B cell (primary cell): ENCODE data around the gene NSRP1. TPM values are rescaled to one million over a fixed set of nuclear protein-coding genes. Genes with fewer than 3 reads are reported as not detected.

ENCODE experiments used
- ATAC-seq: fragments of 200-7000 bp; cut with Tn5 transposase; one replicate; pipeline ENCODE4 v1.10.0; 2021; ENCODE audit warnings: low read depth, mild to moderate bottlenecking, moderate number of reproducible peaks, moderate library complexity
- CTCF ChIA-PET: fragments of 350-600 bp; sonication (Branson Sonifier 250); formaldehyde crosslinking; loops from one replicate; lab custom pipeline; 2021; ENCODE audit warnings: antibody characterized with exemption, inconsistent platforms; lab: Charles Lee
- POLR2A ChIA-PET: fragments of 350-600 bp; sonication (Branson Sonifier 250); formaldehyde crosslinking; loops from one replicate; lab custom pipeline; 2021; ENCODE audit warnings: antibody characterized with exemption; lab: Charles Lee
- DNase-seq: peaks from one replicate; pipeline ENCODE4 v3.0.0; 2013
- H2AFZ ChIP-seq: 2 replicates; pipeline ENCODE4 v1.6.1; 2012; ENCODE audit warnings: mild to moderate bottlenecking, low read depth, low read length; ENCODE audit not compliant: insufficient read depth, poor library complexity, severe bottlenecking
- H3K27ac ChIP-seq, 2 donors: 1 replicate in 1 of 2; 2 replicates in 1 of 2; pipeline ENCODE4 v1.5.1; 2012 to 2013; ENCODE audit warnings: low read length in 2 of 2, mild to moderate bottlenecking in 2 of 2, moderate library complexity in 1 of 2
- H3K27me3 ChIP-seq, 4 experiments: fragments of 200-600 bp in 1 of 4; sonication (generic) in 1 of 4; replicated peaks in 1 of 4; 1 replicate in 2 of 4; 2 replicates in 2 of 4; pipeline versions ENCODE4 v1.6.1 to v1.7.0; 2013 to 2016; ENCODE audit warnings: low read length in 3 of 4, mild to moderate bottlenecking in 2 of 4, mixed read lengths in 1 of 4, moderate library complexity in 1 of 4; ENCODE audit not compliant: insufficient read depth in 4 of 4, control insufficient read depth in 3 of 4; ENCODE audit errors: control extremely low read depth in 1 of 4
- H3K36me3 ChIP-seq, 2 experiments: replicated peaks in 1 of 2; 1 replicate in 1 of 2; 2 replicates in 1 of 2; pipeline versions ENCODE4 v1.6.1 to v1.7.1; 2013; ENCODE audit warnings: low read length in 1 of 2; ENCODE audit not compliant: insufficient read depth in 2 of 2, control insufficient read depth in 1 of 2; ENCODE audit errors: control extremely low read depth in 1 of 2, extremely low read depth in 1 of 2
- H3K4me1 ChIP-seq, 2 donors: fragments of 200-600 bp in 1 of 2; sonication (generic) in 1 of 2; 1 replicate in 1 of 2; 2 replicates in 1 of 2; pipeline versions ENCODE4 v1.5.1 to v1.6.1; 2013 to 2017; ENCODE audit warnings: low read length in 2 of 2; ENCODE audit not compliant: control insufficient read depth in 2 of 2, insufficient read depth in 2 of 2
- H3K4me2 ChIP-seq: replicated peaks from 2 replicates; pipeline ENCODE3; 2012; ENCODE audit warnings: mild to moderate bottlenecking, low read depth, low read length; ENCODE audit not compliant: poor library complexity, severe bottlenecking
- H3K4me3 ChIP-seq, 5 experiments: fragments of 200-600 bp in 1 of 5; sonication (generic) in 1 of 5; 1 replicate in 3 of 5; 2 replicates in 2 of 5; pipeline versions ENCODE4 v1.5.1 to v1.7.0; 2011 to 2016; ENCODE audit warnings: low read length in 4 of 5, mild to moderate bottlenecking in 4 of 5, low read depth in 2 of 5, control low read depth in 1 of 5, moderate library complexity in 1 of 5; ENCODE audit not compliant: insufficient read depth in 1 of 5; ENCODE audit errors: control extremely low read depth in 1 of 5, extremely low read depth in 1 of 5
- H3K79me2 ChIP-seq: fragments of 200-600 bp; sonication (generic); one replicate; pipeline ENCODE4 v1.6.0; 2016; ENCODE audit warnings: low read length; ENCODE audit not compliant: control insufficient read depth, insufficient read depth
- H3K9ac ChIP-seq: fragments of 200-600 bp; sonication (generic); 2 replicates; pipeline ENCODE4 v1.6.1; 2017; ENCODE audit warnings: mild to moderate bottlenecking, low read length, moderate library complexity
- H3K9me3 ChIP-seq, 3 donors: one replicate each; pipeline versions ENCODE4 v1.6.1 to v1.7.1; 2013; ENCODE audit warnings: low read length in 2 of 3; ENCODE audit not compliant: control insufficient read depth in 2 of 3, insufficient read depth in 1 of 3; ENCODE audit errors: control extremely low read depth in 1 of 3
- H4K20me1 ChIP-seq: 2 replicates; pipeline ENCODE4 v1.6.0; 2012; ENCODE audit warnings: mild to moderate bottlenecking, low read length; ENCODE audit not compliant: insufficient read depth, control insufficient read depth, poor library complexity, severe bottlenecking
- H3K27ac Mint-ChIP-seq: one replicate; pipeline ENCODE4 v1.8.0; 2021; ENCODE audit warnings: mixed read lengths
- H3K27me3 Mint-ChIP-seq: one replicate; pipeline ENCODE4 v1.8.0; 2021; ENCODE audit warnings: mixed read lengths
- H3K4me1 Mint-ChIP-seq: one replicate; pipeline ENCODE4 v1.8.0; 2021; ENCODE audit warnings: mixed read lengths
- H3K4me3 Mint-ChIP-seq: one replicate; pipeline ENCODE4 v1.8.0; 2021; ENCODE audit warnings: mixed read lengths
- H3K9me3 Mint-ChIP-seq: one replicate; pipeline ENCODE4 v1.8.0; 2022; ENCODE audit warnings: mixed read lengths; ENCODE audit not compliant: insufficient read depth
- CTCF ChIP-seq: fragments of 200-600 bp; IDR thresholded peaks from one replicate; pipeline ENCODE4 v1.8.0; 2022; ENCODE audit warnings: antibody characterized with exemption, mild to moderate bottlenecking
- EZH2 ChIP-seq: IDR thresholded peaks from 2 replicates; pipeline ENCODE4 v1.6.1; 2012; ENCODE audit warnings: borderline replicate concordance, low read depth, mild to moderate bottlenecking, moderate library complexity, low read length; ENCODE audit not compliant: insufficient read depth, poor library complexity, severe bottlenecking
- whole genome bisulfite sequencing: methylation state at CpG from one replicate; pipeline ENCODE4 v1.1.5; 2013; ENCODE audit warnings: missing lambda C conversion rate; ENCODE audit not compliant: insufficient coverage; 5-methylcytosine and 5-hydroxymethylcytosine counted together
- intact Hi-C: fragments of 100-400 bp; cut with micrococcal nuclease; formaldehyde crosslinking; loops from one replicate; pipeline ENCODE4 v1.10.0; 2022
- polyA plus RNA-seq: library from polyadenylated mRNA; depleted of rRNA; stranded (reverse); fragments of >200 nt; gene quantifications from 2 replicates; pipeline ENCODE4 v1.2.3, GENCODE V29; 2012
- total RNA-seq, 2 donors: library from RNA; stranded (reverse); fragments of 120-200 nt in 1 of 2; gene quantifications; 1 replicate in 1 of 2; 2 replicates in 1 of 2; pipeline versions ENCODE4 v1.2.3 to v1.2.4, GENCODE V29; 2013 to 2022

Gene NSRP1
- total and polyA plus RNA-seq, 2 donors (not counting 1 experiment from before 2014, with no cell fraction given) = 11.2 to 46.2 TPM

GRCh38 chr17:30101686-30102390 is 14.8 kb upstream of the NSRP1 start:
- H2AFZ ChIP-seq = no peak overlapping the region
- intact Hi-C loops = no loop called here
- WGBS = 71% methylated on average over 3 of the region's 4 CpGs

More at GRCh38 chr17:30101686-30102390, 14.8 kb upstream of the NSRP1 start:
- H3K27ac ChIP-seq = no peak overlapping the region
- peaks cover 4% of the 10 kb centered on the region for H3K27me3 Mint-ChIP-seq
- H3K9ac ChIP-seq = no peak overlapping the region
- no peak overlapping the region for H3K4me3 ChIP-seq
- H3K4me1 Mint-ChIP-seq = peaks cover 5% of the 10 kb centered on the region
- H3K4me2 ChIP-seq = no peak overlapping the region
- H3K79me2 ChIP-seq = no peaks in the 10 kb centered on the region
- H3K9me3 ChIP-seq = no peaks in the 10 kb centered on the region
- CTCF ChIA-PET = interaction anchor here (0.9 to 9.3 kb wide), 3 partner anchors 11 to 136 kb away, joined by 3 to 124 read pairs (median 82); partner anchors contain the start of gene NSRP1
- H3K36me3 ChIP-seq = no peaks in the 10 kb centered on the region
- no peak overlapping the region for H3K4me3 Mint-ChIP-seq
- POLR2A ChIA-PET = no interaction called here
- peaks cover 3 to 5% of the 10 kb centered on the region in 2 donors for H3K4me1 ChIP-seq
- H3K9me3 Mint-ChIP-seq = no peaks in the 10 kb centered on the region
- H4K20me1 ChIP-seq = no peaks in the 10 kb centered on the region
- H3K27ac Mint-ChIP-seq = no peak overlapping the region
- no peak for ATAC-seq
- no peak for DNase-seq
- H3K27me3 ChIP-seq = no peaks in the 10 kb centered on the region
- TF ChIP-seq EZH2 (no peak), CTCF (no peak)
